Fibroblast of skin of abdomen (primary cell): ENCODE results near the gene CAMK1. TPM values are rescaled to one million over a fixed set of nuclear protein-coding genes. Genes with fewer than 3 reads are reported as not detected.

Experiments
- DNase-seq: peaks from one replicate; pipeline ENCODE4 v3.0.0-alpha.2; 2013
- polyA plus RNA-seq, 2 experiments: library from polyadenylated mRNA; unstranded; fragments of 120-200 nt; gene quantifications; one replicate each; pipeline ENCODE4 v1.2.1, GENCODE V29; 2013; ENCODE audit not compliant: insufficient read length in 2 of 2

Gene CAMK1
- 21.1 TPM for polyA plus RNA-seq (2013, experiment 1 of 2; ENCODE audit: insufficient read length)
- polyA plus RNA-seq (2013, experiment 2 of 2; ENCODE audit: insufficient read length) = 22.3 TPM

- DNase-seq = peak; percentile 73
Observed at GRCh38 chr3:9769426-9770275, at the start of gene CAMK1. TSS of gene CAMK1 (minus strand) at chr3:9769947. CDS start at chr3:9767749, 2,198 bp downstream.

- DNase-seq = no peak
Observed at GRCh38 chr3:9818666-9819335, 49.1 kb upstream of the CAMK1 start.

GRCh38 chr3:9817436-9817835 is 47.7 kb upstream of the CAMK1 start:
- DNase-seq = no peak

- DNase-seq = no peak
Observed at GRCh38 chr3:9815986-9816385, 46.2 kb upstream of the CAMK1 start.

- no peak for DNase-seq
Observed at GRCh38 chr3:9812870-9813483, 43.2 kb upstream of the CAMK1 start.

GRCh38 chr3:9810846-9811245 is 41.1 kb upstream of the CAMK1 start:
- no peak for DNase-seq

- no peak for DNase-seq
Observed at GRCh38 chr3:9810433-9810770, 40.7 kb upstream of the CAMK1 start.

- peak; percentile 64 for DNase-seq
Observed at GRCh38 chr3:9809615-9810432, 40.1 kb upstream of the CAMK1 start, which contains the start of gene TTLL3. TSS of gene TTLL3 (plus strand) at chr3:9810262. CDS start at chr3:9810662, 400 bp downstream.

GRCh38 chr3:9809239-9809614 is 39.5 kb upstream of the CAMK1 start:
- DNase-seq = no peak

GRCh38 chr3:9808345-9809037 is 38.7 kb upstream of the CAMK1 start:
- DNase-seq = peak; percentile 14

GRCh38 chr3:9807981-9808344 is 38.2 kb upstream of the CAMK1 start:
- DNase-seq = no peak

- no peak for DNase-seq
Observed at GRCh38 chr3:9806688-9807589, 37.2 kb upstream of the CAMK1 start.

- no peak for DNase-seq
Observed at GRCh38 chr3:9806137-9806536, 36.4 kb upstream of the CAMK1 start.

GRCh38 chr3:9804996-9805395 is 35.2 kb upstream of the CAMK1 start:
- DNase-seq = no peak

GRCh38 chr3:9803494-9803893 is 33.7 kb upstream of the CAMK1 start:
- DNase-seq = no peak

- DNase-seq = no peak
Observed at GRCh38 chr3:9800529-9800928, 30.8 kb upstream of the CAMK1 start.

- no peak for DNase-seq
Observed at GRCh38 chr3:9797196-9797945, 27.6 kb upstream of the CAMK1 start.

GRCh38 chr3:9795207-9795606 is 25.5 kb upstream of the CAMK1 start:
- DNase-seq = no peak

GRCh38 chr3:9794400-9794799 is 24.7 kb upstream of the CAMK1 start:
- DNase-seq = no peak

- DNase-seq = peak; percentile 36
Observed at GRCh38 chr3:9793161-9793781, 23.5 kb upstream of the CAMK1 start.
